ENCODE data around the gene KCNA4.

DNA sequence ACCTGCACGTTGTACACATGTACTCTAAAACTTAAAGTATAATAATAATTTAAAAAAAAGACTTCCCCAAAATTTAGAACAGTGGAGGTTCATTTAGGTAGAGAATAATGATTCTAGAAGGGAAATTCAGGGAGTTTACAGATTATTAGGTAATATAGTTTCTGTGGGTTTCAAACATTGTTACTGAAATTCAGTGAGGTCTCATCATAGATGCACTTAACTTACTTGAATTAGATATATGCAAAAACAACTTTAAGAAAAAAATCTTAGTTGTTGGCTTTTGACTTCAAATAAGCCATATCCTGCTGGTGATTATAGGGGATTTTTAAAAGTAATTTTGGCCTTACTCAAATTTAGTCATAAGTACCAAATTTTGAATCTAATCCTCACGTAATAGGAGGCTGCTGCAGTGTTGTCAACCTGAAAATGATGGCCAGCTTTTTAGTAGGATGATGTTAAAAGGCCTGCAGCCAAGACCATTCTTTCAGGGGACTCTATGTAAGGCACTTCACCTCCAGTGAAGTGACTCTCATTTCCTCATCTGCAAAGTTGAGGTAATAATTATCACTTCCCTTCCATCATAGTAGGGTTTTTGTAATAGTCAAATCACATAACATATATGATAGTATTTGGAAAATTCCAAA lies 42.5 kb upstream of the KCNA4 start:
- TF ChIP-seq, protein P1, sequence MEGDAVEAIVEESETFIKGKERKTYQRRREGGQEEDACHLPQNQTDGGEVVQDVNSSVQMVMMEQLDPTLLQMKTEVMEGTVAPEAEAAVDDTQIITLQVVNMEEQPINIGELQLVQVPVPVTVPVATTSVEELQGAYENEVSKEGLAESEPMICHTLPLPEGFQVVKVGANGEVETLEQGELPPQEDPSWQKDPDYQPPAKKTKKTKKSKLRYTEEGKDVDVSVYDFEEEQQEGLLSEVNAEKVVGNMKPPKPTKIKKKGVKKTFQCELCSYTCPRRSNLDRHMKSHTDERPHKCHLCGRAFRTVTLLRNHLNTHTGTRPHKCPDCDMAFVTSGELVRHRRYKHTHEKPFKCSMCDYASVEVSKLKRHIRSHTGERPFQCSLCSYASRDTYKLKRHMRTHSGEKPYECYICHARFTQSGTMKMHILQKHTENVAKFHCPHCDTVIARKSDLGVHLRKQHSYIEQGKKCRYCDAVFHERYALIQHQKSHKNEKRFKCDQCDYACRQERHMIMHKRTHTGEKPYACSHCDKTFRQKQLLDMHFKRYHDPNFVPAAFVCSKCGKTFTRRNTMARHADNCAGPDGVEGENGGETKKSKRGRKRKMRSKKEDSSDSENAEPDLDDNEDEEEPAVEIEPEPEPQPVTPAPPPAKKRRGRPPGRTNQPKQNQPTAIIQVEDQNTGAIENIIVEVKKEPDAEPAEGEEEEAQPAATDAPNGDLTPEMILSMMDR (IDR thresholded peaks at IDR 0.05) = no peak
- TF ChIP-seq POLR2A (IDR thresholded peaks at IDR 0.05) (no peak), POLR2AphosphoS5 (IDR thresholded peaks at IDR 0.05) (no peak), EP300 (IDR thresholded peaks at IDR 0.05; ENCODE audit: low read depth) (no peak)
